GM21825 (cell line): ENCODE measurements around the gene SURF1.
"Not testable (repeated sequence)": the region's sequence is repeated elsewhere in the genome, so short reads cannot be mapped to it uniquely, and the experiment has no call there.

Experiments used
- ATAC-seq: cut with Tn5 transposase; IDR thresholded peaks from one replicate; pipeline ENCODE4 v1.9.1; 2021; ENCODE audit warnings: mild to moderate bottlenecking, moderate library complexity; ENCODE audit not compliant: unreplicated experiment

The SURF1 gene

GRCh38 chr9:133384736-133385321 is 28.5 kb upstream of the SURF1 start:
- ATAC-seq = no peak

- ATAC-seq = no peak
These were observed 27.2 kb upstream of the SURF1 start for GRCh38 chr9:133383438-133383837.

GRCh38 chr9:133382507-133383141 is 26.3 kb upstream of the SURF1 start:
- no peak for ATAC-seq

GRCh38 chr9:133380734-133381133 is 24.4 kb upstream of the SURF1 start:
- ATAC-seq = no peak

- ATAC-seq = no peak
These were observed 23.1 kb upstream of the SURF1 start for GRCh38 chr9:133379153-133380086.

GRCh38 chr9:133378408-133378962 is 22.2 kb upstream of the SURF1 start:
- ATAC-seq = no peak

- ATAC-seq = no peak
These were observed 21.5 kb upstream of the SURF1 start for GRCh38 chr9:133377721-133378216.

GRCh38 chr9:133377280-133377679 is 21.0 kb upstream of the SURF1 start:
- not testable (repeated sequence) for ATAC-seq

- peak; percentile 84 for ATAC-seq
These were observed 19.7 kb upstream of the SURF1 start, which contains the start of the genes STKLD1 and SURF4 for GRCh38 chr9:133375724-133376654. TSS of gene STKLD1 (plus strand) at chr9:133376366. CDS start at chr9:133376474, 108 bp downstream. TSS of gene SURF4 (minus strand) at chr9:133376060. CDS start at chr9:133375969, 91 bp downstream.

- ATAC-seq = peak; percentile 6
These were observed 18.9 kb upstream of the SURF1 start for GRCh38 chr9:133375116-133375723.

GRCh38 chr9:133374612-133375115 is 18.4 kb upstream of the SURF1 start:
- ATAC-seq = no peak

- no peak for ATAC-seq
These were observed 15.9 kb upstream of the SURF1 start for GRCh38 chr9:133372144-133372543.

GRCh38 chr9:133371261-133371711 is 15.0 kb upstream of the SURF1 start:
- no peak for ATAC-seq

- ATAC-seq = no peak
These were observed 14.4 kb upstream of the SURF1 start for GRCh38 chr9:133370685-133371084.

- ATAC-seq = no peak
These were observed 13.6 kb upstream of the SURF1 start for GRCh38 chr9:133369933-133370332.

GRCh38 chr9:133369422-133369821 is 13.1 kb upstream of the SURF1 start:
- ATAC-seq = no peak

GRCh38 chr9:133368249-133368881 is 12.1 kb upstream of the SURF1 start:
- no peak for ATAC-seq

- no peak for ATAC-seq
These were observed 11.5 kb upstream of the SURF1 start for GRCh38 chr9:133367778-133368177.

- ATAC-seq = no peak
These were observed 10.9 kb upstream of the SURF1 start for GRCh38 chr9:133367221-133367620.
